ENCODE data around the gene TMEM11.
"Not testable (repeated sequence)": the region's sequence is repeated elsewhere in the genome, so short reads cannot be mapped to it uniquely, and the experiment has no call there.

TMEM11 gene

DNA sequence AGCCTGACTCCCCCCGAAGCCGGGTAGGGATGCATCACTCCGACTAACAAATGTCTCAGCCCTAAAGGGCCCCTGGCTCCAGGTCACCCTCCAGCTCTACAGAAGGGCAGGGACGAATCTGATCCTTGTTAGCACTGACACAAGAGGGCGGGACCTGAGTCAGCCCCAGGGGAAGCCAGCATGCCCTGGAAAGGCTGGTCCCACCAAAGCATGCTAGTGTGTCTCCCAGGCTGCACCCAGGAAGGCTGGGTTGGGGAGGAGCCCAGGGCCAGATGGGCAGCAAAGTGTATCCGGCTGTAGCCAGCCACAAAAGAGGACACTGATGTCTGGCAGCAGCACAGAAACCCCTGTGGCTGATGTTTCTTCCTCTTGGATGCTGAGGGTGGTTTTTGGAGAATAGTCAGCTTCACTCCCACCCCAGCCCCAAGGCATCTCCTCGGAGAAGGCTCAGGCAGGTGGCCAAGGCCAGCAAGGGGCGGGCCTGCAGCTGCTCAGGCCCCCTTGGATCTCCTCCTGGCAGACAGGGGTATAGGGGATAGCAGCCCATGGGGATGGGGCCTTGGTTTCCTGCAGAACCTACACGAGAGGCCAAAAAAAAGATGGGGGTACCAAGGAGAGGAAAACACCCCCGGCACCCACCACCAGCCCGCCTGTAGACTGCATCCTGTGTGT, 28.2 kb upstream of the TMEM11 start:
- no peak for DNase-seq

DNA sequence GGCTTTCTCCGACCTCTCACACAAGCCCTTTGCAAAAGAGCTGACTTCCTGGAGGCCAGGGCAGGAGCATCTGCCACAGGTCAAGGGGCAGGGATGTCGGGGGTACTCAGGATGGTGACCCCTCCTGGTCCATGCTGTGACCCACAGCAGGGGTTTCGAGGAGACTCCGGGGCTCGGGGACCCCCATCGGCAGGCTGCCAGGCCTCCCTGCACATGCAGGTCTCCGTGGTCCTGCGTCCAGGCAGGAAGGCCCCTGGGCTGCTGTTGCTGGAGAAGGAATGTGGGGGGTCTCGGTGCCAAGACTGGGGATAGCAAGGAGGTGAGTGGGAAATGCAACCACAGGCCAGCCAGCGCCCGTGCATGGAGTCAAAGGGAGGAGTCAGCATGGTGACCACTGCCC, 27.6 kb upstream of the TMEM11 start:
- no peak for DNase-seq

DNA sequence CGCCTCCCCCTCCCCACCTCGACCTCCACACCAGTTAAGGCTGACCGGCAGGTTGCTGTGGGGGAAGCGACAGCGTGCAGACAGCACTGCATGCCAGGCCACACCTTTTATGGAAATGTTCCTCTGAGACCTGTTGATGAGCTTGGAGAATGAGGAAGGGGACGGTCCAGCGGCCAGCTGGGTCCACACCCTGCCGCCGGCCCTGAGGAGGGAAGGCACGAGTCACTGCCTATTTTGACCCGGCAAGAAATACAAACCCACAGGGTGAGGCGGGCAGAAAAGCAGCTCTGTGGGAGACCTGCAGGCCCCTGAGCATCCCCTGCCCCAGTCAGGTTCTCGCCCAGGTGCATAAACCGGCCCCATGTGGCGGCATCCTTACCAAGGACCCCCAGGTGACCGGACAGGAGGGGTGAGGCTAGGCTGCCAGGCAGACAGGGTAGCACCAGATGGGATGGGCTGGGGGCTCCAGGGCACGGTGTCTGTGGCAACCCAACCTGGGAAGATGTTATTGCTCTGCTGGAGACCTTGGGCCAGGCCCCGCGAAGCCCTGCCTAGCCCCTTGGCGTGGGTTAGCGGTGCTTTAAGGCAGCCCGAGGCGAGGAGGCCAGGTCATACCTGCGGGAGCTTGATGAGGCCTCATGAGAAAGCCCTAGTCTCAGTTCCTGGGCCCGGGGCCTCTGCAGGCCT, 26.6 kb upstream of the TMEM11 start:
- no peak for DNase-seq

DNA sequence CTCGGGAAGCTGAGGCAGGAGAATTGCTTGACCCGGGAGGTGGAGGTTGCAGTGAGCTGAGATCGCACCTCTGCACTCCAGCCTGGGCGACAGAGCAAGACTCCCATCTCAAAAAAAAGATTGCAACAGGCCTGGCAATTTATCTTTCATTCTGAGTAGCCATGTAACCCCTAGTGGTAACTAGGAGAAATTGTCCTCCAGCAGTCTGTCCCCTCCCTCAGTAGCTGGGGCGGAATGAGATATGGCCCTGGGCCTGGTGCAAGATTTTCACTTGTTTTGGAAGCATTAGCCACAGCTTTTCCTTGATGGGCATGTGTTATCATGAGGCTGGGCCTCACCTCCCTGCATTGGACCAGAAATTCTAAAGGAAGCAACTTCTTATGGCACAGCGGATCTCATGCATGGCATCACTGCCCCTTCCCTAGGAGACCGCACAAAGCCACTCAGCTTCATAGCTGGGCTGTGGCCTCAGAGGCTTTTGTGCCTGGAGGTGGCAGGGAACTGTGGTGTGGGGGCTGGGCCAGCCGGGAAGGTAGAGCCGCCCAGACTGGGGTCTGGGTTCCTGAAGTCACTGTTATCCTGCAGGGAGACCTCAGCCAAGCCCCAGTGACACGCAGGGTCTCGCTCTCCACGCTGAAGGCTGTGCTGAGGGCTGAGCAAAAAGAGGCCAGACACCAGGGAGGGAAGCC, 25.9 kb upstream of the TMEM11 start:
- peak; percentile 74 for DNase-seq

DNA sequence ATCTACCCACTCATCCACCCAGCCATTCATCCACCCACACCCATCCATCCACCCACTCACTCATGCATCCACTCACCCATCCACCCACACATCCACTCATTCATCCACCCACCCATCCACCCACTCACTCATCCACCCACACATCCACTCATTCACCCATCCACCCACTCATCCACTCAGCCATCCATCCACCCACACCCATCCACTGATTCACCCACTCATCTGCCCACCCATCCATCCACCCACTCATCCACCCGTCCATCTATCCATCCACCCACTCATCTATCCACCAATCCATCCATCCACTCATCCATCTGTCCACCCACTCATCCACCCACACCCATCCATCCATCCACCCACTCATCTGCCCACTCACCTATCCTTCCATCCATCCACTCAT, 22.0 kb upstream of the TMEM11 start:
- DNase-seq = no peak

DNA sequence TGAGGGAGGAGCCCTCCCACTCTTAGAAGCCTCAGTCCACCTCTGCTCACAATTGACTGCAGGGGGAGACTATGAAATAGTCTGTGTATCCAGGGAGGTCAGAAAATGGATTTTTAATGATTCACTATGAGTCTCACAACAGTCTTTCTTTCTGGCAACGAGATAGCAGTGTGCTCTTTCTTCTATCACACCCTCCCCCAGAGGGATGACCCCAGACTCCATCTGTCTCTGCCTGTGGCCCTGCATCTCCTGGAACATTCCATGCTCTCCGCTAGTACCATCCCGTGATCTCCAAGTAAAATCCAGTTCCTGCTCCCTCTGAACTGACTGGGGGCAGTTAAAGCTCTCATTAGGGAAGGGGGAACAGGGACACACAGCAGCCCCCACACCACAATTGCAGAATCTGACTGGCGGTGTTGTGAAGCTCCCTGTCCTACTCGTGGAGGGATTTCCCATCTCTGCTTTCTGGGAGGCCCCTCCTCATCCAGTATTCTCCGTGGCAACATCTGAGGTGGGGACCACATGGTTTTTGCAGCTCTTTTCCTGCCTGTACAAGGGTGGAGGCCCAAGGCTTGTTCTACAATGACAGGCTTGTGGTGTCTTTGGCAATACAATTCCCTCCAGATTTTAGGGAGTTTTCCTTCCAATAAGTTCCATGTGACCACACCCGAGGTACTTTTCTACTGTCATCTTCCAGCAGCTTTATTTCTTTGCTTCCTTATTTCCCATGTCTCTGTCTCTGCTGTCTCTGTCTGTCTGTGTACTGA, 19.8 kb upstream of the TMEM11 start:
- DNase-seq = no peak

DNA sequence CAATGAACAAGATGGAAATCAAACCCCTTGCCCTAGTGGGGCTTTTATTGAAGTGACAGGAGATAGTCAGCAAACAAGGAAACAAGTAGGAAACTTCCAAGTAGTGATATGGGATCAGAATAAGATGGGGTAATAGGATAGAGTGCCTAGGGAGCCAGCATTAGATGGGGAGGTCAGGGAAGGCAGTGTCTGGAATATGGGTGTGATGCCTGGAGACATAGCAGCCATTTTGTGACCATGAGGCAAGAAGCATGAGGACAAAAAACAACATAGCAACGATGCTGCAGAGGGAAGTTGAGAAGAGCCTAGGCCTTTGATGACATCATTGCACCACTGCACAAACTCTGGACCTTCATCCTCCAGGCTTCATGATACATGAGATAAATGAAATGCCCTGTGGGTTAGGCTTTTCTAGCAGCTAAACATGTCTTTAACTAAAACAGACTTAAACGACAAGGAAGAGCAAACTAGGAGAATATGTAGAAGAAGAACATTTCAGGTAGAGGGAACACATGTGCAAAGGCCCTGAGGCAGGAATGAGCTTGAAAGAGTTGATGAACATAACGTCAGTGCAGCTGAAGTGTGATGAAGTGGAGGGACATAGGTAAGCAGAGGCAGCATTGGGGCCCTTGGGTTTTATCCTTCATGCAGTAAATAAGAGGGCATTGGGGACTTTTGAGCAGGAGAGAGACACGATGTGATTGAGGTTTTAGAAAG, 18.2 kb upstream of the TMEM11 start:
- DNase-seq = no peak

DNA sequence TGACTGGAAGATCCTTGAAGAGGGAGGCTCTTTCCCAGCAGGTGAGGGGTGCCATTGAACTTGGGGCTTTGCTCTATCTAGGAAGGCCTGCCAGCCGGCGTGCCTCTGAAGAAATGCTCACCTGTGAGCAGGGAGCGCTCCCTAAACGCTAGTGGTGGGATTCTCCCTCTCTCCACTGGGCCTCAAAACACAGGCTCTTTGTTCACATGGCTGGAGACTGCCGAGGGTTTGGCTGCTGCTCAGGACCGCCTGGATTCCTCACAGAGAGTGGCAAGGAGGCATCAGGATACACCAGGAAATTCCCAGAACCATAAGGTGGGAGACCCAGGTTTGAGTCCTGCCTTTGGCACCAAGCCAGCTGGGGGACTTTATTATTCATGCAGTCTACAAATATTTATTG, 17.6 kb upstream of the TMEM11 start:
- no peak for DNase-seq

DNA sequence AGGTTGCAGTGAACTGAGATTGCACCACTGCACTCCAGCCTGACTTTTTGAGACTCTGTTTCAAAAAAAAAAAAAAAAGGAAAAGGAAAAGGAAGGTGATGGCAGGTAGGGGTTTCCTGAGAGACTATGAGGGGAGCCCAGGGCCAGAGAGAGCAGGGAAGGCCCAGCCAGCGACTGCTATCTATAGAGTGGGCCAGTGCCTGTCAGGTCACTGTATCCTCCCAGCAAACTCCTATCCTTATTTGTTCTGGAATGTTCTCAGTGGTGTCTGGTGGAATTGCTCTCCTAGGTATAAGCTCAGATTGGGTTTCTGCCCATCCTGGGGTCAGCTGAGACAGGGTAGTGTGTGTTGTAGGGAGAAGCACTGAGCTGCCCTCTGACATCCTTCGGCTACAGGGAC, 14.9 kb upstream of the TMEM11 start:
- DNase-seq = no peak

DNA sequence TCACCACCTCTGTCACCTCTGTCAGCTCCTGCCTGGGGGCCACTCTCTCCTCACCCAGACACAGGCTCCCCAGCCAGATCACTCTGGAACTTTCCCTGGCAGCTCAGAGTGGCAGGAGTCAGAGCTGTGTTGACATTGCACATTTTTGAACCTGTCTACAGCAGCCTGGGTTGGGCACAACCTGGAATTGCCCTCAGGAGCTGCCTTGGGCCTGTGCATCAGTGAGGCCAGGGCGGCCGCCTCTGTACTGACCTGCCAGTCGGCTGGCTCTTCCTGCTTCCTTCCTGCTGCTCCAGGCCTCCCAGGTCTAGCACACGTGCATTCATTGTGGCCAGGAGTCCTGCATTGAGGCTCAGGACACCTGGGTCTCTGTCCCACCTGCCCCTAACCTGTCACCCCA, 14.2 kb upstream of the TMEM11 start:
- no peak for DNase-seq

DNA sequence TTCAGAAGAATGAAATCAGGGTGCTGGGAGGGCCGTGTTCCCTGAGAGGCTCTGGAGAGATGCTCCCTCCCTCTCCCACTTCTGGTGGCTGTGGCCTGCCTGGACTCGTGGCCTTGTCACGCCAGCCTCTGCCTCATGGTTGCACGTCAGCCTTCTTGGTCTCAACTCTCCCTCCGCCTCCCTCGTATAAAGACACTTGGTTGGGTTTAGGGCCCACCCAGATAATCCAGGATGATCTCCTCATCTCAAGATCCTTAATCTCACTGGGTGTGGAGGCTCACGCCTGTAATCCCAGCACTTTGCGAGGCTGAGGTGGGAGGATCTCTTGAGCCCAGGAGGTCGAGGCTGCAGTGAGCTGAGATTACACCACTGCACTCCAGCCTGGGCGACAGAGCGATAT, 13.3 kb upstream of the TMEM11 start:
- not testable (repeated sequence) for DNase-seq

DNA sequence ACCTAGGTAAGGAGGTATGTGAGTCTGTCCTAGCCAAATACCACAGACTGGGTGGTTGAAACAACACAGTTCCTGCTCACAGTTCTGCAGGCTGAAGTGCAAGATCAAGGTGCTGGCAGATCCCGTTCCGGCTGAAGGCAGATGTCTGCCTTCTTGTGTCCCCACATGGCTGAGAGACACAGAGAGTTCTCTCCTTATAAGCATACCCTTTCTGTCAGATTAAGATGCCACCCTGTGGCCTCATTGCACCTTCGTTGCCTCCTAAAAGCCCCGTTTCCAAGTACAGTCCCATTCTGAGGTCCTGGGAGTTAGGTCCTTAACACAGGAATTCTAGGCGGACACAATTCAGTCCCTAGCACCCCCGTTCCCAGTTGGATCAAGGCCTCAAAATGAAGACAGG, 9.1 kb upstream of the TMEM11 start:
- DNase-seq = no peak

DNA sequence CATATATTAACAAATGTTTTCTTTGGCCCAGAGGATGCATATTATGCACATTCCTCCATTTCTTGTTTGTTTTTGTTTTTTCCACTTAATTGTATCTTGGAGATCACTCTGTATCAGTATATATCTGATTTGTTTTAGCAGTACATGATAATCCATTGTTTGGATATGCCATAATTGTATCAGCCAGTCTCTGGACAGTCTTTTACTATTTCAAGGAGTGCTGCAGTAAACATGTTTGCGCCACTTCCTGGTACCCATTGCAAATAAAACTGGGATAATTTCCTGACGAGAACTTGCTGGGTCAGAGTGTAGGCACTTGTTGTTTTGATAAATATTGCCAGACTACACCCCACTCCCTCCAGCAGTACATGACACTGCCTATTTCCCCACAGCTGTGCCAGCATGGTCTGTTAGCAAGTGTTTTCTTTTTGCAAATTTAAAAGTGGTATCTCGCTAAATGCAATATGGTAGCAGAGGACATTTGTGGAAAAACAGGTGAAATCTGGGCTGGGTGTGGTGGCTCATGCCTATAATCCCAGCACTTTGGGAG, 4.9 kb upstream of the TMEM11 start:
- no peak for DNase-seq

DNA sequence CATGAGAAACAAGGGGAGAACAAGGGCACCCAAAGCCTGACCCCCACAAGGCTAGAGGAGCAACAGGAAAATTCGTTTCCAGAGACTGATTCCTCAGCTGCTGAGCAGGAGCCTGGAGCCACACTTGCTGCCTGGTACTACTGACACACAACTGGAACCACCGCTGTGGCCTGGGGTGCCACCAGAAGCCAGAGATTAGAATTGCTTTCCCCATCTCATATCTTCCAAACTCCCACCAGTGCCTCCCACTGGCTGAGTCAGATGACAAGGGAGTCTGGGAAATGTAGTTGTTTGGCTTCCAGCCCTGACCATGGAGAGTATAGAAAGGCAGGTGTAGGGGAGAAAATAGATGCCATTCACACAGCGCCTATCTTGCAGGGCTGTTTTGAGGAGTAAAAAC, 4.1 kb upstream of the TMEM11 start:
- peak; percentile 83 for DNase-seq

DNA sequence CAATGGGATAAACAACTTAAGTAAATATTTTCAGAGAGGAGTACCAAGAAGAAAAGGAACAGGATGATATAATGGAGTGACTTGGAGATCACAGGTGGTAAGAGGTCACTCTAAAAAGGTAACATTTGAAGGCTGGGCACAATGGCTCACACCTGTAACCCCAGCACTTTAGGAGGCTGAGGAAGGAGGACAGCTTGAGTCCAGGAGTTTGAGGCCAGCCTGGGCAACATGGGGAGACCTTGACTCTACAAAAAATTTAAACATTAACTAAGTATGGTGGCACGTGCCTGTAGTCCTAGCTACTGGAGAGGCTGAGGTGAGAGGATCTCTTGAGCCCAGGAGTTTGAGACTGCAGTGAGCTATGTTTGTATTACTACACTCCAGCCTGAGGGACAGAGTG, 3.4 kb upstream of the TMEM11 start:
- DNase-seq = no peak

DNA sequence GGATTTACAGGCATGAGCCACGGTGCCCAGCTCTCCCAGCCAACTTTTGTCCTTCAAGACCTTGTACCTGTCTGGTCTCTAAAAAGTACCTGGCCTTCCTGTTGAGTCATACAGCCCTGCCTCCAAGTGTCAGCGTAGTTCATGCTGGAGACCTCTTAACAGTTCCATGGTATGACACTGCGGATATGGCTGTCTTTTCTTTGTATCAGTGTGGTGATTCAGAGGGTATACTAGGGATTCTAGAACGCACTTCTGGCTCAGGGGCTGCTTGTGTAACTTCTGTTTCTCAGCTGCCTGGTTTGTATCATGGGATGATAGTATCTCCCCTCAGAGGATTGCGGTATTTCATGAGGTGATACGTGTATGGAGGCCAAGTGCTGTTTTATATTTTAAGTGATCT, 2.0 kb upstream of the TMEM11 start:
- DNase-seq = peak; percentile 74

DNA sequence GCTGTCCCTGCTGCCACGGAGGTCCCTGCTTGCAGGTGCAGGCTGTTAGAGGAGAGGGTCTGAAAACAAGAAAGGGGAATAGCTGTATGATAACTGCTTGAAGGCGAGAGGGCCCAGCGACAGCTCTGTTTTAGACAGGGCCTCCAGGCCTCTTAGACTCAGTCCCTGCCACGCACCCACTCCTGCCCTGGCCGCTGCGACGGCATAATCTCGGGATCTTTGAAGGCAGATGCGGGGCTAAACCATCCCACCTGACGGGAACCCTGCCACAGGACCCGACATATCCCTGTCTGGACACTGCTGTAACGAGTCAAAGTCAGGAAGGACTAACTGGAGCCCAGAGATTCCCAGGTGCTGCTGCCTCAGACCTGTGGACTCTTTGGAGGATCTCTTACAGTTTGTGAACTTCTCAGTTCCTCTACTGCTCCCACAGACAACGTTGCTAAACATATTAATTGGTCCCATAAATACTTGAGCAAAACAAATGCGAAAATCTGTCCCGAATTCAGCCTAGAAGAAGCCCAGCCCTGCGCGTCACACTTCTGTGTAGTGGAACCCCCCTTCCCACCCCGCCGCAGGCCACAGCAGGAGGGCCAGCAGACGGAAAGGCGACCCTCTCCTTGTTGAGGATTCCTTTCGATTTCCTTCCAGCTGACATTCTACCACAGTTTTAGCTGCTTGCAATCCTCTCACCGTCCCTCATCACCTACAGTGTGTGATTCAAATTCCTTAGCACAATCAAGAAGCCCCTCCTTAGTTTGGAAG, 998 bp upstream of the TMEM11 start:
- peak; percentile 28 for DNase-seq

DNA sequence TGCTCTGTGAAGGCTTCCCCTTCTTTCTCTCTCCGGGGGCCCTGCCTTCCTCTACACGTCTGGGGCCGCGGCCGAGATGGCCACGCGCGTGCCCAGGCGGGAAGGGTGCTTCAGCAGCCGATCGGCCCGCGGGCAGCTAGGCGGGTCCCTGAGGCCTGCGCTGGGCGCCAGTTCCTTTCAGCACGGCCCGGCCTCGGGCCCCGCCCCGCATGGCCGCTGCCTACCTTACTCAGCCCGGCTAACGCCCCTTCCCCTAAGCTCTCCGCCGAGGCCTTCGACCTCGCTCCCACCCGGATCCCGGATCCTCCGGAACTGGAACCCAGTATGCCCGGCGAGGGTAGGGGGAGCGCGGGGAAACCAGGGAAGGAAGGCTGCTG, 335 bp downstream of the TMEM11 start:
- DNase-seq = peak; percentile 71

DNA sequence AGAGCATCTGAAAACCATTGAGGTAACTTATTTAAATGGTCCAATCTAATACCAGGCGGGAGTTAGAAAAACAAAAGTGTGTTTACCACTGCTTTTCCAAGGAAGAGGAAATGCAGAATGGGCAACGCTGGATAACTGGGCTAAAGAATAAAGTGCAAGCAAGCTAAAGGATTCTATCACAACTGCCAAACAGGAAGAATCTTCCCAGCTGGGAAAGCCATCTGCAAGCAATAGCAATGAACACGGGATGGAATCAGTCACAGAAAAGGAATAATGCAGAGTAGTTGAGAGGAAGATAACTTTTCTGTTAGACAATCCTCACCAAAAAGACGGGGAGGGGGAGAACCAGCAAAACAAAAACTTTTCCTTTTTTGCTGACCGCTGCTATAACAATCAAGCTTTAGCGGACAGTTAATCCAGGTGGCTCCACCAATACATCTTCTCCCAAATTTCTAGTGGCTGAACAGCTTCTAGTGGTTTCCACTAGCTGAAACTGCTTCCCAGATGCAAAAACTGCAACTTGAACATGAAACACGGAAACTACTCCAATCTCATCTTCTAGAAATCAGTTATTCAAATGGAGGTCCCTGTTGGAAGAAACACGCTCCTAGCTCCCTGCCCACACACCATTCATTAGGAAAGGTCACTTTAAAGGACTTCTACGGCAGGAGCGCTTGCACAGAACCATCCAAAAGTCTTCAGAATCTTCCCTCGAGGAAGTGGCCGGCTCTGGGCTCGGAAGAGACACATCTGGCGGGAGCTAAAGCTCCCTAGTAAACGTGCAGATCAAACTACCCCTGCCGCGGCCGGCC, 929 bp downstream of the TMEM11 start:
- no peak for DNase-seq

DNA sequence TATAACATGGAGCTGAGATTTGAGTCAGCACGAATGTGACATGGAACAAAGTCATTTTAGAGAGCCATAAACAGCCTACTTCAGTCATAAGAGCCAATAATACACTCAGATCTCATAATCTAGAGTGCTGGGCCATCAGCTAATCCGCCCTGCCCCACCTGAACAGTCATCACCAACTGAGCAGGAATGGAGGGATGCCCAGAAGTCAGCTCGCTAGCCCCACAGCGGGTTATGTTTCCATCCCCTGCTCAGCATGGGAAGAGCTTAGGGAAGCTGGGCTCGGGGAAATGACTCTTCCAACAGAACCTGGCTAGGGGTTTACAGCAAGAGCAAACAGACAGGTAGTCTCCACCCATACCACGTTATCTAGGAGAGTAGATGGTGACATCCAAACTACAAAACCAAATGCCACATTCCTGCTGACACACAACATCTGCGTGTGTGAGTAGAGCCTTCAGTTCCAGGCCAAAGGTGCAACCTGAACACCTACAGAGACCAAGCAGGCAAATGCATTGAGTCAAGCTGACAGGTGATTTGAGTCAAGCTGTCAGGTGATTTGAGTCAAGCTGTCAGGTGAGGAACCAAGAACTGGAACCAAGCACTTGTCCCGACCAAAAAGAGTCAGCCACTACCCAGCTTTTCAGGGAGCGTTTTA, 2.0 kb downstream of the TMEM11 start:
- DNase-seq = no peak

Data from hematopoietic multipotent progenitor cell treated with erythropoietin and hydrocortisone succinate and interleukin-3 and kit ligand, for 4 days (in vitro differentiated cells).